IPS DF 4.7 (cell line): ENCODE data around the gene IL31RA.

Experiments
- DNase-seq: peaks from one replicate; pipeline ENCODE4 v3.0.0-alpha.2; 2013; ENCODE audit warnings: low spot score; ENCODE audit errors: extremely low read depth

IL31RA gene

GRCh38 chr5:55900776-55901175 lies 49.6 kb downstream of the IL31RA start:
- DNase-seq: no peak

GRCh38 chr5:55902696-55903095 lies 51.5 kb downstream of the IL31RA start:
- DNase-seq: no peak

DNA sequence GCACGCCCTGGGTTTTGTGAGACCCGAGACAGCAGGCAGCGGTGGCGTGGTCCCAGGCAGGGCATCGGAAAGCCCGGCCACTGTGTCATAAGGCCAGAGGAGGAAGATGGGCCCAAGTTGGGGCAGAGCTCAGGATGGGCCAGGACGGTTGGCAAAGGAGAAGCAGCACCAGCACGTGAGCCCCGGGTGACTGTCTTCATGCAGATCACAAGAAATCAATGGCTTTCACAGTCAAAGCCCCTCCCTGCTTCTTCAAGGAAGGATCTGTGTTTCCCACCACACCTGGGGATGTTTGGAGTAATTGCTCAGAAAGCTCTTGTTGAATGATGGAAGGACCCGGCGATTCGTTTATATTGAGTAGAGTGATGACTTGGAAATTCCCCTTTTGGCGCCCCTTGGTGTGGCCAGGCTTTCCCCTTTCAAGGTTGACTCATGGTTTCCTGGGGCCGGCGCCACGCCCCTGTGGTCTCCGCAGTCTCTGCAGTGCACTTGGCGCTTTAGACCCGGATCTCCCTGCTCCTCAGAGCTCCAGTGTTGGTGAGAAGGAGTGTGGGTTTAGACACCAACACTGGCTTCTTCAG lies 52.1 kb downstream of the IL31RA start:
- no peak for DNase-seq

DNA sequence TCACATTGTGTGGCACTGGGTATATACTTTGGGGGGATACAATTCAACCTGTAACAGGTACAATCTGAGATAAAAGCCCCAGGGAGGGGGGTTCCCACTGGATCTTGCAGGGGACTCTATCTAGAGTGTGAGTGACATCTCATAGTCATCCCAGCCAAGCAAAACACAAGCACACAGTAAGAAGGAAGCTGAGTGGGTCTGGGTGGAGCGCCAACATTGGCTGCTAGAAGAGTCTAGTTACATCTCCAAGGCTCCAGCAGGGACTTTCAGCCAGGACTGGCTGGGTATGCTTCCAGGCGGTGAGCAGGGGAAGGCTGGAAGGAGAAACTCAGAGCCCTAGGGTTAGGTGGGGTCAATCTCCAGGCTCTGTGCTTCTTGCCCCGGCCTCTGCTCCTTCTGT lies 53.0 kb downstream of the IL31RA start:
- no peak for DNase-seq

GRCh38 chr5:55905251-55905650 lies 54.1 kb downstream of the IL31RA start:
- DNase-seq: no peak

DNA sequence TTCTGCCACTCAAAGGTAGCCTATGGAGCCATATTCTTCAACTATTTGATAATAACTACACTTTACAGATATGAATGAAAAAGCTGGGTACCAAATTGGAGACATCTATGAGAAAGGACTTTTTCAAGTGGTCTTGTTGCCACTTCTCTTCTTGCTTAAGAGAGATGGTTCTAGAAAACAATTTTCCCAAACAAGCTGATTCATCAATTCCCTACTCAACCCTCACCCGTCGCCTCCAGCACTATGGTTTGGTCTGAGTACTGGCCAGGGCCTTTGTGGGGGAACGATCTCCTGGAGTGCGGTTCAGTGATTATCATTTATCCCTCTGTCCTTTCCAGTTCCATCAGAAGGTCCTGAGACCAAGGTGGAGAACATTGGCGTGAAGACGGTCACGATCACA lies 56.8 kb downstream of the IL31RA start:
- DNase-seq: no peak

DNA sequence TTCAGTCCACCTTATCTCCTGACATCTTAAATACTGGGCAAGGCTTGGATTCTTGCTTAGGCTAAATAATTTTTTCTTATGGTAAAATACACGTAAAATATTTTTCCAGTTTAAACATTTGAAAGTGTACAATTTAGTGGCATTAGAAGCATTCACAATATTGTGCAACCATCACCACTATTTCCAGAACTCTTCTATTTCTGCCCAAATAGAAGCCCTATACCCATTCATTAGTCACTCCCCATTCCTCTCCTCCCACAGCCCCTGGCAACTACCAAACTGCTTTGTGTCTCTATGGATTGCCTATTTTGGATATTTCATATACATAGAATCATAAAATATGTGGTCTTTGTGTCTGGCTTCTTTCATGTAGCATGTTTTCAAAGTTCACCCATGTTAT lies 57.6 kb downstream of the IL31RA start:
- no peak for DNase-seq

GRCh38 chr5:55911784-55912653 lies 60.9 kb downstream of the IL31RA start:
- DNase-seq: no peak

GRCh38 chr5:55913466-55914413 lies 62.6 kb downstream of the IL31RA start:
- DNase-seq: no peak

DNA sequence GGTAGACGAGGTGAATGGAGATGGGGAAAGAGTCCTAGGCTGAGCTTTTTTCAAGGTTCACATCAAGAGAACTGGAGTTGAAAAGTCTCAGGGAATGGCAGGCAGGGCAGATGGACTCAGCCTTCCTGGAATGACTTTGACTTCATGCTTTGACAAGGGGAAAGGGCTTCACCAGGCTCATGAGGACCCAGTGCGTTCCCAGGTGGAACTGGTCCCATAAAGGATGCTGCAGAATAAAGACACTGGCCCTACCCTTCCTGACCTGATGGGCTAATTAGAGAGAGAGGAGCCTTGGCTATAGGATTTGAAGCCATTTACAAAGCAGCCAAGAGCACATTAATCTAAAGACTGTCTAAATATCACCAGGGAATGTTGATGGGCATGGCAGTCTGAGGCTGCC lies 63.8 kb downstream of the IL31RA start:
- DNase-seq: no peak

GRCh38 chr5:55915783-55916182 lies 64.6 kb downstream of the IL31RA start:
- DNase-seq: no peak

GRCh38 chr5:55916986-55917385 lies 65.8 kb downstream of the IL31RA start:
- DNase-seq: no peak

GRCh38 chr5:55917402-55918086 lies 66.4 kb downstream of the IL31RA start:
- DNase-seq: no peak

DNA sequence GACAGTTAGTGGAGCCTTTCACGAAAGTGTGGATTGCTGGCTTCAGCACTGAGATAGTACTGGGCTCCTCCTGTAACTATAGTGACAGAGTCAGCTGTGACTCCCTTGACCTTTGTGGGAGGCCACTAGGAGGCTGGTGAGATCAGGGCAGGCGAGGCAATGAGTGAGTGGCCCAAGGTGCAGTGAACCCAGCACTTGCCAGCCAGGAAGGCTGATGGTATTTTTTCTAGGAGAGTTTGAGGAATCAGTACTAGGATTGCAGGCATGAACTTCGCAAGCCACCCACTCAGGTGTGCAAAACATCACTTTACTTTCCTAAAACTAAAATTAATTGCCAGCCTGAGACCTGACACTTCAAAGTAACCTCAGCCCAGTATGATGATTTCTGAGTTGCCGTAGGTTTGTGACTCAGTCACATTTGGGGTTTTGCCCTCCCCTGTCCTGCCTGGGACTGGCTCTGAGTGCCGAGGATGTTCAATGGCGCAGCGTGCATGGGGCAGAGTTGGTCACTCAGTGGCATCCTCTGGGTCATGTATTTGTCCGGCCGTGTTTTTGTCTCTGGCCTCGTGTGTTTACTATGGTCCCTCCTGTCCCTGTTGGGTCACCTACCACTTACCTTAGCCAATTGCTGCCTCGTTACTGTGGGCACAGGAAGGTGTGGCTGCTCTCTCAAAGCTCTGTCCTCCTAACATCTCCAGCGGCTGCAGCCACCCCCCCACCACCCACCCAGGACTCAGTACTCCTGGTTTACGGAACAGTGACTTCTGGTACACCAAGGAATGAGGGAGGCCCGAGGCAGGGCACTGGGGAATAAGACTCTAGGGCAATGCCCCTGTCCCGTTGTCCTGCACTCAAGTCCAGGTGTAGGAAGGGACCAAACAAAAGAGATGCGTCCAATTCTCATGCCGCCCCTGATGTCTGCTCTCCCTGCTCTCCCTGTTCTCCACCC lies 67.2 kb downstream of the IL31RA start:
- no peak for DNase-seq

DNA sequence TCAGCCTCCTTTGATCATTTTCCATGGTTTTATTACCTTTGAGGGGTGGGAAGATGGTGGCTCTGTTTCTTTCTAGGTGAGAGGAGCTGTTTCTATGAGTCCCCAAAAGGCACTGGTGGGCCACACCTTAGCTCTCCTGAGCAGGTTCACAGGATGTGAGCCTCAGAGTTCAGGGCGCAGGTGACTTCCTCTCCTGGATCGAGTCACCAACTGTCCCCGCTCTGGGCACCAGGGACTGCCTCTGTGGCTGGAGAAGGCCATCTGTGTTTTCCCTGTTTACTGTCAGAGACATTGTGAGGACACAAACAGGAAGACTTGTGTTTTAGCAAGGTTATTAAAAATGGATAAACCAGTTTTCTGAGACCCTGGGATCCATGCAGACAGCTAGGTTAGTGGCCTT lies 68.5 kb downstream of the IL31RA start:
- DNase-seq: no peak

DNA sequence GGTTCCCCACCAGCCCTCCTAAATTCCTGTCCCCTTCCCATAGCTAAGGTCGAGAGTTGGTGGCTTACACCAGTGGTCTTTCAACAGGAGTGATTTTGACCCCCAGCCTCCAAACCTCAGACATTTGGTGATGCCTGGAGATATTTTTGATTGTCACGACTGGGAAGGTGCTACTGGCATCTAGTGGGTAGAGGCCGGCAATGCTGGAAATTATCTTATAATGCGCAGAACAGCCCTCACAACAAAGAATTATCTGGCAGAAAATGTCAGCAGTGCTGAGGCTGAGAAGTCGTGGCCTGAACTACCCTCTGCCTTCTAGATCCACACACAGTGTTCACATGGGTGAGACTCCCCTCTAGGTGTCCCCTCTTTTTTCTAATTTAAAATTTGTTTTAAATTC lies 69.6 kb downstream of the IL31RA start:
- DNase-seq: no peak

DNA sequence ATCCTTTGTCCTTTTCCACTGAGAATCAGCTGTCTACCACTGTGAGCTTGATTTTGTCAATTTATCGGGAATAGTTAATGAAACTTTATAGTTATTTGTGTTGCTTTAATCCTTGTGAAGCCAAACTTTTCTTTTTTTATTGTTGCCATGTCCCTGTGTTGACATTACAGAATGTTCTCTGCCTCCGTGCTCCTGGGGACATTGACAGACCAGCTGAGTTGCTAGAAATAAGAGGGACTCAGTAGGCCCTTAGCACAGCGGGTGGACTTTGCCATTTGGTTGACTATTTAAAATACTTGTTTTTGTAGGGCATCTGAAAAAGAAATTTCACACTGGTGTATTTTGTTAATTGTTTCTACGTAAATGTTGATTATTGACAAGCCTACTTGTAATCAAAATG lies 70.5 kb downstream of the IL31RA start:
- no peak for DNase-seq

DNA sequence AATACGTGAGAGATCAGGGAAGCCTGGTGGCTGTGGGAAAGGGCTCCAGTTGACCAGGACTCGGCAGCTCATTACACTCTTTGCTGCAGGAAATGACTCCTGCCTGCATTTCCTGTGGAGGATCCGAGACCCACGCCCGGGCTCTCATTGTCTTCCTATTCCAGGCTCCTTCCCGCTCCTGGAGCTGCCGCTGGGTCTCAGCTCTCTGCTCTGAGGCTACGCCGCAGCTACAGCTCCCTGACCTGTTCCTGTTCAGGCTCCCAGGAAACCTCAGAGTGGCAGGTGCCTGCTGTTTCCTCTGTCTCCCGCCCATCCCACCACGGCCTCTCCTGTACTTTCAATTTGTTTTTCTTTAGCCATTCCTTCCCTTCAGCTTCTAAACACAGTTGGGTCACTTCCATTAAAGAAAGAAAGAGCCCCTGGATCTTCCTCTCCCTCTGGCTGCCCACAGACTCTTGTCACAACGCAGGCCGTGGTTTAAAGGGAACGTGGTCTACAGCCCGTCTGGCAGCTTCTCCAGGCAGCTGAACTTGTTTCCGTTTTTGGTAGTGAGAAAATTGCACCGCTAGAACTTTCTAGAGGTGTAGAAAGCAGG lies 72.1 kb downstream of the IL31RA start:
- DNase-seq: no peak

DNA sequence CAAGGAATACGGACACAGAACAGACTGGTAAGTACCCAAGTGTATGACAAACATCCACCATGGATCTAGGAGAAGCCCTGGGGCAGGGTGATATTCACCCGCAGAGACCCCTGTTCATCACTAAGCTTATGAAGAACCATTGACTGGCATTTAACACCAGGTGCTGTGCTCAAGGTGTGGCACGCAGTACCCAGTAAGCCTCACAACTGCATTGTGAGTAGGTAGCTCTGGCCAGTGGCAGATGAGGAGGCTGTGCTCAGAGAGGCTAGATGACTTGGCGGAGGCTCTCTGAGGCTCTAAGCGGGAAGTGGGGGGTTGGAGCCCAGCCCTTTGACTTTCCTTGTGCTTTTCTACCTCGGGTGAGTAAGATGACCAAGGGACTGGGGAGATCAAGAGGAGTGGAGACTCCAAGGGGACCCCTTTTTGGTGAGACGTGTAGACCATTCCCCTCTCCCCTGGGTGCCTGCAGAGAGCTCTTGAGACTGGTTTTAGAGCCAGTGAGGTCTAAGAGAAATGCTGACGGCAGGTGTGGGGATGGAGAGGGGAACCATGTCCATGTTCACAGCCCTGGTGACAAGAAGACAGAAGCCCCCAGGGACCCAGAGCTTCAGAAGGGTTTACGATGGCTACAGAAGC lies 72.8 kb downstream of the IL31RA start:
- DNase-seq: no peak
